Measurements from ENCODE around the gene ZNF324B.
"Not testable (repeated sequence)": the region's sequence is repeated elsewhere in the genome, so short reads cannot be mapped to it uniquely, and the experiment has no call there.

ZNF324B gene

DNA sequence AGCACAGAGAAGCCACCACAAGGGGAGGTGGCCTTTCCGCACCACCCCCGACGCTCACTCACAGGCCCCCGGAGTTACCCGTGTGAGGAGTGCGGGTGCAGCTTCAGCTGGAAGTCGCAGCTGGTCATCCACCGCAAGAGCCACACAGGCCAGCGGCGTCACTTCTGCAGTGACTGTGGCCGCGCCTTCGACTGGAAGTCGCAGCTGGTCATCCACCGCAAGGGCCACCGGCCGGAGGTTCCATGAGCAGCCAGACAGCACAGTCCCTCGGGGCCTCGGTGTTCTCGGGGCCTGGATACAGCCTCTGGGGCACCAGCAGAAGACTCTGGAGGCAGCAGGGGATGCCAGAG, 29.0 kb downstream of the ZNF324B start:
- DNase-seq (ENCODE audit: low spot score): no peak

DNA sequence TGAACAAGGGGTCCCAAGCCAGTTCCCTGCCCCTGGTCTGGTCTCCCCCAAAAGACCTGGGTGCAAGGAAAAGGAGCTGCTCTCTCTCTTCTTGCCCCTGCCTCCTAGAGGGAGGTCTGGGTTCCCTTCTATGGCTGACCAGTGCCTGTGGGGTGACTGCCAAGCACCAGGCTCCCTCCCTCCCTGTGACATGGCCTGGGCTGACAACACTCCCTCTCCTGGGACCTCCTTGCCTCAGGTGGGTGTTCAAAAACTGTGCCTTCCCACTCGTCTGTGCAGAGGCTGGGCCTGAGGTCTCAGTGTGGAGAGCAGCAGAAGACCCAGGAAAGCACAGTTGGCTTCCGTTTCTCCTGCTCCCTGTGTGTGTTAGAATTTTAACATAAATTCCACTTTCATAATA, 29.4 kb downstream of the ZNF324B start:
- no peak for DNase-seq (ENCODE audit: low spot score)

DNA sequence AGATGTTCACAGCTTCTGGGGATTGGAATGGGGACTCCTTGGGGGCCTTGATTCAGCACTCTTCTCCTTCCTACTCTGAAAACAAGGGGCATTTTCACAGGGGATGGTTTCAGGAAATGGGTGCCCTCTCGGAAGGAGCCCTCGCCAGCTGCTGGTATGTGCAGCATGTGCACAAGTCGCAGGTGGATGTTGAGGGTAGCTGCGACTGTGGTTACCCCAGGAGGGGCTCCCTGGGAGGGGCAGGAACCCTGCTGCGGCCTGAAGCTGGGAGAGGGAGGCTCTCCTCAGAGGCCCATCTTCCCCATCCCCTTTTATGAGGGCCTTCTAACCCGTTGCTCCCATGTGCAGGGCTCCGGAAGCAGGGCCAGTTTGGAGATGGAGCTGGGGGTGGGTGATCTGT, 30.9 kb downstream of the ZNF324B start:
- no peak for DNase-seq (ENCODE audit: low spot score)

DNA sequence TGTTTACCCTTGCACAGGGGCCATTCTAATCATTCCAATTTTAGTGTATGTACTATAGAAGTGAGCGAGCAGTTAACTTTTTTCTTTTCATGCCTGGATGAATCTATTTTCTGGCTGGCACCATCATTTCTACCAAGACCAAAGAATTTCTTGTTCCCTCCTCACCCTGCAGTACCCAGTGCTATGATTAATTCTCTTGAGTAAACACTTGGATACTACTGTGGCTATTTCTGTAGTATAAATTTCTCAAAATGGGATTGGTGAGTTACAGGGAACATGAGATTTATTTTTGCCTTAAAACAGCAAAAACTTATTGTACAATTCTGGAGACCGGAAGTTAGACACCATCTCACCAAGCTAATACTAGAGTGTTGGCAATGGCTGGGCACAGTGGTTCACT, 32.4 kb downstream of the ZNF324B start:
- no peak for DNase-seq (ENCODE audit: low spot score)

DNA sequence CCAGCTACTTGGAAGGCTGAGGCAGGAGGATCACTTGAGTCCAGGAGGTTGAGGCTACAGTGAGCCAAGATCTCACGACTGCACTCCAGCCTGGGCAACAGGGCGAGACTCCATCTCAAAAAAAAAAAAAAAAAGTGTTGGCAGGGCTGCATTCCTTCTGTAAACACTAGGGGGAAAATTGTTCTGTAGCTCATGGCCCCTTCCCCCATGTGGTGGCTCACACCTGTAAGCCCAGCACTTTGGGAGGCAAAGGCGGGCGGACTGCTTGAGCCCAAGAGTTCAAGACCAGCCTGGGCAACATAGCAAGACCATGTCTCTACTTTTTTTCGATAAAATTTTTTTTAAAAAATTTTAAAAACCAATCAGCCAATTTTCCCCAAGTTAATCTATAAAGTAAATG, 32.9 kb downstream of the ZNF324B start:
- DNase-seq (ENCODE audit: low spot score): not testable (repeated sequence)

DNA sequence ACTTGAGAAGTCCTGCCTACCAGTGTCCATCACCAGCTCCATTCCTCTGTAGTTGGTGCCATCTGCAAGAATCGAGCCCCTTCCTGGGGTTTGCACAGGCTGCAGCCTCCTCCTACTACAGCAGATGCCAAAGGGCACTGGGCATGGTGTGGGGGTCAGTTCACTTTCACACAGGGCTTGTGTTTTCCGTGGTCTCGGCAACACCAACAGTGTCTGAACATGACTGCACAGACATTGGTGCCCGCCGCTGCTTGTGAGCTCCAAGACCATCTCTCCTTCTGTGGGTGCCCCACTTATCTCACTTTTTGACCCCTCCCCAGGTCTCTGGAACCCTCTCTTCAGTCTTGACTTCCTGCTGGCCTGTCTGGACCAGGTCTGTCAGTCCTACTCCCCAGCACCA, 40.0 kb downstream of the ZNF324B start:
- DNase-seq (ENCODE audit: low spot score): no peak

DNA sequence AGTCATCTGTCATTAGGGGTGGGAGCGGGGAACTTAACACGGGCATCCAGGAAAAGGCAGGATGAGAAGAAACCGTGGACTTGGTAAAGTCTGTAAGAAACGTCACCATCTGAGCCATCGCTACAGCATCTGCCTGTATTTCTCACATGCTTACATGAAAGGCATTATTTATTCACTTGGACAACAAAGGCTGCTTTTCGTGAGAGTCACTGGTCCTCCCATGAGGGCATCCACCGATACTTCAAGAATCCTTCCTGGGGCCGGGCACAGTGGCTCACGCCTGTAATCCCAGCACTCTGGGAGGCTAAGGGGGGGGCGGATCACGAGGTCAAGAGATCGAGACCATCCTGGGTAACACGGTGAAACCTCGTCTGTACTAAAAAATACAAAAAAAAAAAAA, 40.8 kb downstream of the ZNF324B start:
- DNase-seq (ENCODE audit: low spot score): peak; percentile 61

DNA sequence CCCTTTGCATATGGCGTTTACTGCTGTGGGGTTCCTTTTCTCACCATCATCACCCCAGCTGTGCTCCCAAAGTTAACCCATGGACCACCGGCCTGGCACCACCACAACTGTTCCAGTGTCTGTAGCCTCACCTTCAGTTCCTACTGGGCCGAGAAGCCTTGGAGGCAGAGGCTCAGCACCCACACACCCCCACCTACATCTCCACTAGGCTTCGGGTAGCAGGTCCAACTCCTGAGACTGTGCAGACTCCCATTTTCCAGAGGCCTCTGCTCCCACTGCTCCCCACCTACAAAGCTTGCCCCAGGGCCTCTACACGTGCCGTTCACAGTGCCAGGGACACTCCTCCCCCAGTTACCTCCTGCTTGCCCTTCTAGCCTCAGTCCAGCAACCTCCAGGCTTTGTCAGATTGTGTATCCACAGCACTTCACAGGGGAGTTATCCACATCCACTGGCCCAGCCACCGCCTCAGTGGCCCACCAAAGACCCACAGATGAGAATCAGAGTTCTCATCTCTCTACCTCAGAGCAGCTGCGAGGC, 46.3 kb downstream of the ZNF324B start:
- DNase-seq (ENCODE audit: low spot score): no peak

DNA sequence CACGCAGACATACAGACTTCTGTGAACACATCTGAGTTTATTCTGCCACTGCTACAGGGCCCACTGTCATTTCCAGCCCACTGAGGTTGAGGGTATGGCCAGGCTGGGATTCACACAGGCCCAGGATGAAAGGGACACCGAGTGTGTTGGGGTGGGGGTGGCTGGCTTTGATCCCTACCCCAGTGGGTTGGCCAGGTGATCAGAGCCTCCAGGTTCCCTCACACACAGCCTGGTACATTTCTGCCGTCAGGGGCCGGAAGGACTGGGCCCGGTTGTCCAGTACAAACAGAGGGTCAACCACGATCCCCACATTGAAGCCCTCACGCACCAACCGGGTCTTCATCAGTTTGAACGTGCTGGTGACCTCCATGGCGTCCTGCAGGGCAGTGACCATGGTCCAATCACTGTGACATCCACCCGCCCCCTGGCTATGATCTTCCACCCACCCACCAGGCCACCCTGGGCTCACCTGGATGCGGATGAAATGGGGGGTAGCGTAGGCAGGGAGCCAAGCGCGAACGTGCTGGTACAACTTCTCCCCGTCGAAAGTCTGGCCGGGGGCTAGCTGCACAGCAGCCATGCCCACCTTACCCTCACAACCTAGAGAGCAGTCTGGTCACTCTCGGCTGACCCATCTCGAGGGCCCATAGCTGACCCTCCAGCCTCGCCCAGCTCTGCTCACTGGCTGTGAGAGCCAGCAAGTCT, 47.0 kb downstream of the ZNF324B start:
- no peak for DNase-seq (ENCODE audit: low spot score)

DNA sequence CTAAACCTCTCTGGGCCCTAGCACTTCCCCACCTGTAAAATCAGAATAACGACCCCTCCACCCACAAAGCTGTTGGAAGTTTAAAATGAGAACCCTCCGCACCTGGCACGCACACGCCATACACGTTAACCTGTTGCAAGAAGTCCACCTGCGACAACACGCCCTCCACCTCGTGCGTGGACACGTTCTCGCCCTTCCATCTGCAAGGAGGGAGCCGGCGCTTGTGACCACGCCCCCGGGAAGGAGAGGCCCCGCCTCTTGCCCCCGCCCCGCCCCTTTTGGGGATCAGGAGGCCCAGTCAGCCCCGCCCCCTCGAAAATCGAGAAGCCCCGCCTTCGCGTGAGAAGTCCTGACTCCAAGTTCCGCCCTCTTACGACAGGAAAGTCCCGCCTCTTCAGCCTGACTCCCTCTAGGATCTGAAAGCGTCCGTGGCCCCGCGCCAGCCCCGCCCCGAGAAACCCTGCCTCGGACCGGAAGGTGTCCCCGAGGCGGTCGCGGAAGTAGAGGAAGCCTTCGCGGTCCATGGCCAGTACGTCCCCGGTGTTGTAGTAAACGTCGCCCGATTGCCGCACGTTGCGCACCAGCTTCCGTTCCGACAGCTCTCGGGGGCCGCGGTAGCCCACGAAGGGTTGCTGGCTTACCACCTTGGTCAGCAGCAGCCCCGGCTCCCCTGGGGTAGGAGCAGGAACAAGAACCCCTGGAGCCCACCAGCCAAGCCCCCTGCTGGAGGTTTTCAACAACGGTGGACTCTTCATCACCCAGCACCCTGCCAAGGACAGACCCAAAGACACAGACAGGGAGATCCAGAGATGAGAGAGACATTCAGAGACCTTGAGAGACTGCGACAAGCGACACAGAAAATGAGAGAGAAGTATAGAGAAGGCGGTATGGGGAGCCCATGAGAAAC, 47.9 kb downstream of the ZNF324B start:
- DNase-seq (ENCODE audit: low spot score): peak; percentile 99

DNA sequence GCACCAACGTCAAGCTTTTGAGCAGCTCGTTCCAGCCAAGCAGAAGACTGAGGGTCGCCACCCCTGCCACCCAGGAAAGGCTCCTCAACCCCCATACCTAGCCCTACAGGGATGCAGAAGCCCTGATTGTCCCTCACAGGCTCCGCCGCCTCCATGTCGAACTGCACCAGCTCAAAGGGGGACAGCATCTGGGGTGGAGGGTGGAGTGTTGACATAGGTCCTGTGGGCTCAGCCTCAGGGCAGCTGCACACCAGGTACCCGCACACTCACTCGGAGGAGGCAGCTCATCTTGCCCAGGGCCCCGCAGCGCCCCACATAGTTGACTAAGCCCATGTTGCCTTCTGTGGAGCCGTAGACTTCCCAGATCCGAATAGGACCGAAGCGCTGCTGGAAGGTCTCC, 48.8 kb downstream of the ZNF324B start:
- no peak for DNase-seq (ENCODE audit: low spot score)

Measured in globus pallidus (tissue), 1 donor.